Measurements from ENCODE around the gene AMDHD1. TPM values are rescaled to one million over a fixed set of nuclear protein-coding genes. Genes with fewer than 3 reads are reported as not detected.

AMDHD1 gene
- total RNA-seq, 3 donors from 2014 or later, result 0.98 to 2.8 (median 1.3) TPM

DNA sequence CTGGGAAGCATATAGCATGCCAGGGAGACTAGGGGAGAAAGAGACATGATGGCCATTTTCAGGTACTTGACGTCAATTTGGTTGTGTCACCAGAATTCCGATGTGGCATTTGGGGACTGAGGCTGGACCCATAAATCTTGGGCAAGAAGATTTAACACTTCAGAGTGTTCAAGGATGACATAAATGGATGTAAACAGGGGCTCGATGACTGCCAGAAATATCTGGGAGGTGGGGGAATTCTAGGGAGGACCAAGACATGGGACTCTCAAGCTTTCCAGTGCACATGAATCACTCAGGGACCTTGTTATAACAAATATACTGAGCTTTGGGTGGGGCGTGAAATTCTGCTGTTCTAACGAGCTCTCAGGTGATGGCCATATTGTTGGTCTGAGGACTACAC lies 35.2 kb downstream of the AMDHD1 start:
- no peaks in the 10 kb centered on the region for H3K27me3 ChIP-seq
- no peak for DNase-seq (ENCODE audit: low spot score in 2 of 2)

DNA sequence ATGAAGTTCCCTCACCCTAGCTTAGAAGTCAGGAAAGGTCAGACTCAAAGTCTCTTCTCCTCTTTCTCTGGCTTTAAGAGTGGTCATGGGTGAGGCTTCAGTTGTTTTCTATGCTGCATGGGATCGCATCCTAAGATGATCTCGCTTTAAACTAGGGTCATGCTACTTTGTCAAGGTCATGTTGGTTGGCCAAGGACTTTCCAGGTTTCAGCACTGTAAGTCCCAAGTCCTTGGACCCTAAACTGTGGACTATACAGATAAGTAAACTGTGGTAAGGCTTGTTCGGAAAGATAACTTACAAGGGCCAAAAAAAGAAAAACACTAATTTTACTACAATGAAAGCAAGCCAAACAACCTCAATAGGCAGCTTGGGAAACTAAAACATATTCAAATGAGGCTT lies 35.6 kb downstream of the AMDHD1 start:
- Histone ChIP-seq H3K27ac (no peak overlapping the region), H3K4me3 (no peak overlapping the region), H3K27me3 (no peaks in the 10 kb centered on the region), H3K4me1 (no peaks in the 10 kb centered on the region), H3K9me3 (no peaks in the 10 kb centered on the region), H3K36me3 (no peaks in the 10 kb centered on the region)
- intact Hi-C loops (cut with DNase I; ENCODE audit: low total_unique reads), result no loop called here
- DNase-seq (ENCODE audit: low spot score in 2 of 2), result no peak
- TF ChIP-seq POLR2A (IDR thresholded peaks at IDR 0.05), result no peak
- no peak for TF ChIP-seq POLR2AphosphoS5 (IDR thresholded peaks at IDR 0.05)
- TF ChIP-seq, protein P1, sequence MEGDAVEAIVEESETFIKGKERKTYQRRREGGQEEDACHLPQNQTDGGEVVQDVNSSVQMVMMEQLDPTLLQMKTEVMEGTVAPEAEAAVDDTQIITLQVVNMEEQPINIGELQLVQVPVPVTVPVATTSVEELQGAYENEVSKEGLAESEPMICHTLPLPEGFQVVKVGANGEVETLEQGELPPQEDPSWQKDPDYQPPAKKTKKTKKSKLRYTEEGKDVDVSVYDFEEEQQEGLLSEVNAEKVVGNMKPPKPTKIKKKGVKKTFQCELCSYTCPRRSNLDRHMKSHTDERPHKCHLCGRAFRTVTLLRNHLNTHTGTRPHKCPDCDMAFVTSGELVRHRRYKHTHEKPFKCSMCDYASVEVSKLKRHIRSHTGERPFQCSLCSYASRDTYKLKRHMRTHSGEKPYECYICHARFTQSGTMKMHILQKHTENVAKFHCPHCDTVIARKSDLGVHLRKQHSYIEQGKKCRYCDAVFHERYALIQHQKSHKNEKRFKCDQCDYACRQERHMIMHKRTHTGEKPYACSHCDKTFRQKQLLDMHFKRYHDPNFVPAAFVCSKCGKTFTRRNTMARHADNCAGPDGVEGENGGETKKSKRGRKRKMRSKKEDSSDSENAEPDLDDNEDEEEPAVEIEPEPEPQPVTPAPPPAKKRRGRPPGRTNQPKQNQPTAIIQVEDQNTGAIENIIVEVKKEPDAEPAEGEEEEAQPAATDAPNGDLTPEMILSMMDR (IDR thresholded peaks at IDR 0.05), result no peak

More for the DNA sequence above, 35.2 kb downstream of the AMDHD1 start:
- Histone ChIP-seq H3K4me3 (no peak overlapping the region), H3K36me3 (no peaks in the 10 kb centered on the region), H3K27ac (no peak overlapping the region), H3K9me3 (no peaks in the 10 kb centered on the region), H3K4me1 (no peaks in the 10 kb centered on the region)
- no peak for TF ChIP-seq POLR2AphosphoS5 (IDR thresholded peaks at IDR 0.05)
- TF ChIP-seq POLR2A (IDR thresholded peaks at IDR 0.05), result no peak
- TF ChIP-seq, protein P1 (IDR thresholded peaks at IDR 0.05), result no peak
- intact Hi-C loops (cut with DNase I; ENCODE audit: low total_unique reads), result no loop called here

DNA sequence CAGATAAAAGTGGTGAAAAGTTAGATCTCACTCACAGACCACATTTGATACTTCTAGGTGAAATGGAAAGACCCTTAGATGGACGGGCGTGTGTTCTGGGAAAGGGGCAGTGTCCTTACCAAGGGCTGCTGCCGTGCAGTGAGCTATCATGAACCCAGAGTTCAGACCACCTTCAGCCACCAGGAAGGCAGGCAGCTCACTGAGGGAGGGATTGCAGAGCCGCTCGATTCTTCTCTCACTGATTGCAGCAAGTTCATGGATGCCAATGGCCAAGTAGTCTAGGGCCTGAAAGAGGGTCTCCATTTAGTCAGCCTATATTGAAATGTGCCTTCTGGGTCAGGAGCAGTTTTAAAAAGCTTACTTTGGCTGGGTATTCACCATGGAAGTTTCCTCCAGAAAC lies 37.3 kb downstream of the AMDHD1 start:
- Histone ChIP-seq H3K4me3 (no peak overlapping the region), H3K27me3 (no peaks in the 10 kb centered on the region), H3K27ac (no peak overlapping the region), H3K36me3 (no peaks in the 10 kb centered on the region), H3K9me3 (no peaks in the 10 kb centered on the region), H3K4me1 (no peaks in the 10 kb centered on the region)
- TF ChIP-seq POLR2A (IDR thresholded peaks at IDR 0.05) (no peak), POLR2AphosphoS5 (IDR thresholded peaks at IDR 0.05) (no peak)
- TF ChIP-seq, protein P1 (IDR thresholded peaks at IDR 0.05), result no peak
- DNase-seq (ENCODE audit: low spot score in 2 of 2), result no peak
- intact Hi-C loops (cut with DNase I; ENCODE audit: low total_unique reads), result no loop called here

DNA sequence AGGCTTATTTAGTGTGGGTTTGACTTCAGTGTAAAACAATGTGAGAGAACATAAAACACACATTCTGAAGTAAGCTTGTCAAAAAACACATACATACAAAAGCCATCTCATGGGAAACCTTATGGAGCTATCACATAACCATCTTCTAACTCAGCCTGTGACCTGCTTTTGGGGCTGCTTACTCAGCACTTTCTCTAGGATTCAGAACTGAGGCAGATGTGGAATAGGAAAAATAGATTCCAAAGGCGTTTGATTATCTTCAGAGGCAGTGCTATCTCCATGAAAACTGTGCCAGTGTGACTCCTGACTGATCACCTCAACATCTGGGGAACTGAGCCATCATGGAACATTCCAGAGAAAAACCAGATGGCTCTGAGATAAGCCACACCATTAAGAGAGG lies 39.5 kb downstream of the AMDHD1 start:
- DNase-seq (ENCODE audit: low spot score in 2 of 2), result no peak
- no peak overlapping the region for H3K27ac ChIP-seq
- intact Hi-C loops (cut with DNase I; ENCODE audit: low total_unique reads), result no loop called here
- no peak overlapping the region for H3K4me3 ChIP-seq
- H3K36me3 ChIP-seq, result no peaks in the 10 kb centered on the region
- H3K27me3 ChIP-seq, result no peaks in the 10 kb centered on the region
- no peaks in the 10 kb centered on the region for H3K4me1 ChIP-seq
- TF ChIP-seq POLR2AphosphoS5 (IDR thresholded peaks at IDR 0.05) (no peak), POLR2A (IDR thresholded peaks at IDR 0.05) (no peak)
- TF ChIP-seq, protein P1 (IDR thresholded peaks at IDR 0.05), result no peak
- H3K9me3 ChIP-seq, result no peaks in the 10 kb centered on the region

DNA sequence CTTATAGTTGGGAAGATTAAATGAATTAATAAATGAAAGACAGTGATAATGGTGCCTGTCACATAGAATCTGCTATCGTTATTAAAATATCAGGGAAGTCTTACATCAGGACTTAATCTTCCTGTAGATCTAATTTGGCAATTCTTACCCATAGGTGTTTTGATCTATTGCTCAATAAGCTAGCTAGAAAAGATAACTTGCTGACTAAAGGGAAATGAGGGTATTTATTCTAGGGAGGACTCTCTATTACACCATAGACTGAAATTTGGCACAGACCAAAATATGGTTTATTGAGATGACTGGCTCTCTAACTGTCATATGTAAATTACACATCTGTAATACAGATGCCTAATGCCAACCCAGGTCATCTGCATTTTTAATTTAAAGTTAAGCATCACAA lies 41.6 kb downstream of the AMDHD1 start:
- intact Hi-C loops (cut with DNase I; ENCODE audit: low total_unique reads), result no loop called here
- Histone ChIP-seq H3K4me1 (no peaks in the 10 kb centered on the region), H3K4me3 (no peak overlapping the region), H3K27me3 (no peaks in the 10 kb centered on the region), H3K27ac (no peak overlapping the region), H3K36me3 (no peaks in the 10 kb centered on the region), H3K9me3 (no peaks in the 10 kb centered on the region)
- TF ChIP-seq POLR2A (IDR thresholded peaks at IDR 0.05), result no peak
- TF ChIP-seq POLR2AphosphoS5 (IDR thresholded peaks at IDR 0.05), result no peak
- TF ChIP-seq, protein P1 (IDR thresholded peaks at IDR 0.05), result no peak
- no peak for DNase-seq (ENCODE audit: low spot score in 2 of 2)
